ENCODE data around the gene CTNNA2. TPM values are rescaled to one million over a fixed set of nuclear protein-coding genes. Genes with fewer than 3 reads are reported as not detected.

The CTNNA2 gene
- total and polyA plus RNA-seq, 2 of the 8 experiments (the other 6 are each of a cell fraction or from before 2014, with no cell fraction given): 3.9 to 9.0 TPM

- POLR2A ChIA-PET (ENCODE audit: partially characterized antibody): no interaction called here
- H2AFZ ChIP-seq (ENCODE audit: low read length): no peak overlapping the region
- no peak for TF ChIP-seq ATF2 (IDR thresholded peaks at IDR 0.05; ENCODE audit: low read length)
- no peak for TF ChIP-seq BACH1 (IDR thresholded peaks at IDR 0.05; ENCODE audit: low read length)
- TF ChIP-seq JUND (IDR thresholded peaks at IDR 0.05; ENCODE audit: low read length): no peak
- no peak for TF ChIP-seq RFX5 (IDR thresholded peaks at IDR 0.05; ENCODE audit: borderline replicate concordance, low read depth, low read length)
- no peak for TF ChIP-seq YY1 (IDR thresholded peaks at IDR 0.05; ENCODE audit: low read depth, low read length)
- no peak for TF ChIP-seq POU5F1 (IDR thresholded peaks at IDR 0.05; ENCODE audit: low read depth, low read length)
Observed at GRCh38 chr2:79935046-79935732, 422.3 kb downstream of the CTNNA2 start.

More at GRCh38 chr2:79935046-79935732, 422.3 kb downstream of the CTNNA2 start:
- Histone ChIP-seq H3K4me2 (ENCODE audit: insufficient read depth in 1 of 2, low read depth in 2 of 2, low read length in 2 of 2) (no peak overlapping the region), H3K56ac (replicated peaks; ENCODE audit: insufficient read length, low read depth, low read length) (no peak overlapping the region), H3K4me3 (ENCODE audit: extremely low read depth in 1 of 4, insufficient read depth in 2 of 4, low read depth in 3 of 4, low read length in 4 of 4) (no peak overlapping the region), H4K20me1 (replicated peaks in 1 of 2; ENCODE audit: control insufficient read depth in 1 of 2, insufficient read depth in 2 of 2, low read length in 2 of 2) (no peaks in the 10 kb centered on the region), H2BK20ac (ENCODE audit: low read length) (no peak overlapping the region), H4K8ac (ENCODE audit: extremely low read depth, insufficient read depth, low read length) (no peak overlapping the region), H4K5ac (ENCODE audit: insufficient read length, low read depth, low read length) (no peak overlapping the region), H3K27me3 (replicated peaks in 1 of 4; ENCODE audit: control insufficient read depth in 3 of 4, extremely low read depth in 1 of 4, insufficient read depth in 3 of 4, low read length in 3 of 4) (no peaks in the 10 kb centered on the region), H2BK5ac (ENCODE audit: low read depth, low read length) (no peak overlapping the region), H2BK12ac (ENCODE audit: low read depth, low read length) (no peak overlapping the region), H4K91ac (replicated peaks; ENCODE audit: insufficient read length, low read length) (no peak overlapping the region), H3K4me1 (replicated peaks in 1 of 4; ENCODE audit: control insufficient read depth in 3 of 4, insufficient read depth in 4 of 4, low read length in 3 of 4) (no peaks in the 10 kb centered on the region), H3K4ac (replicated peaks; ENCODE audit: insufficient read length, low read depth, low read length) (no peak overlapping the region), H2BK15ac (ENCODE audit: low read length) (no peak overlapping the region), H3K23me2 (ENCODE audit: low read depth, low read length) (no peaks in the 10 kb centered on the region), H2BK120ac (replicated peaks; ENCODE audit: low read depth, low read length) (no peak overlapping the region), H3K23ac (ENCODE audit: insufficient read length) (no peak overlapping the region), H3K9me3 (ENCODE audit: insufficient read depth in 2 of 2, low read depth in 1 of 2, low read length in 1 of 2) (no peaks in the 10 kb centered on the region), H3K18ac (ENCODE audit: extremely low read depth, low read length) (no peak overlapping the region), H3K79me1 (ENCODE audit: low read depth, low read length) (no peaks in the 10 kb centered on the region), H3K14ac (ENCODE audit: insufficient read length) (no peak overlapping the region), H3K79me2 (ENCODE audit: control insufficient read depth in 1 of 2, insufficient read depth in 2 of 2, low read length in 2 of 2) (no peaks in the 10 kb centered on the region), H3K27ac (ENCODE audit: low read depth, low read length) (no peak overlapping the region), H2AK5ac (ENCODE audit: low read depth, low read length) (no peak overlapping the region), H3K9ac (replicated peaks in 1 of 4; ENCODE audit: extremely low read depth in 1 of 4, low read depth in 3 of 4, low read length in 3 of 4) (no peak overlapping the region), H3K36me3 (ENCODE audit: control insufficient read depth in 2 of 4, insufficient read depth in 4 of 4, low read length in 3 of 4) (no peaks in the 10 kb centered on the region)
- FAIRE-seq (no peak), DNase-seq (ENCODE audit: low read depth in 1 of 2, low spot score in 2 of 2) (no peak)
- 74% methylated on average over 5 of the region's 5 CpGs; no CpG with 5 or more reads in 1 of the 2 experiments for WGBS, 2 experiments (ENCODE audit: extremely low coverage in 1 of 2, insufficient coverage in 1 of 2, insufficient read length in 1 of 2, insufficient replicate concordance in 2 of 2, low coverage in 1 of 2, low lambda C conversion rate in 2 of 2, missing lambda C conversion rate in 1 of 2)
- CTCF ChIA-PET (ENCODE audit: partially characterized antibody): interaction anchor here (1.0 to 1.4 kb wide), 5 partner anchors 18 to 53 kb away, joined by 3 read pairs; no protein-coding TSS in a partner anchor

Measured in H1 (cell line).